Astrocyte (in vitro differentiated cells and primary cell): Measurements from ENCODE around the gene STK24. TPM values are rescaled to one million over a fixed set of nuclear protein-coding genes. Genes with fewer than 3 reads are reported as not detected.
A peak's percentile ranks its signal among the peaks of the same experiment; 100 is the strongest.

Experiments
- DNase-seq: peaks from one replicate; pipeline ENCODE4 v3.0.0-alpha.2; 2010; ENCODE audit warnings: low read depth
- FAIRE-seq: peaks from 2 replicates; lab custom pipeline; 2011; peaks lifted over from hg19 to GRCh38; lab: Jason Lieb, UNC
- H2AFZ ChIP-seq: 2 replicates; pipeline ENCODE4 v1.6.0; 2012; ENCODE audit warnings: low read depth, low read length, inconsistent platforms
- H3K27ac ChIP-seq: 2 replicates; pipeline ENCODE4 v1.5.1; 2011; ENCODE audit warnings: low read depth, low read length, inconsistent platforms
- H3K27me3 ChIP-seq: 2 replicates; pipeline ENCODE4 v1.6.0; 2011; ENCODE audit warnings: low read length, inconsistent platforms; ENCODE audit not compliant: insufficient read depth
- H3K36me3 ChIP-seq: 2 replicates; pipeline ENCODE4 v1.5.1; 2011; ENCODE audit warnings: low read length, inconsistent platforms; ENCODE audit not compliant: insufficient read depth
- H3K4me1 ChIP-seq: 2 replicates; pipeline ENCODE4 v1.5.1; 2011; ENCODE audit warnings: low read length, inconsistent platforms; ENCODE audit not compliant: insufficient read depth
- H3K4me2 ChIP-seq: 2 replicates; pipeline ENCODE4 v1.6.0; 2012; ENCODE audit warnings: low read length, inconsistent platforms
- H3K4me3 ChIP-seq: 2 replicates; pipeline ENCODE4 v1.5.1; 2011; ENCODE audit warnings: low read depth, mild to moderate bottlenecking, low read length, inconsistent platforms; ENCODE audit not compliant: insufficient read depth
- H3K79me2 ChIP-seq: 2 replicates; pipeline ENCODE4 v1.6.0; 2012; ENCODE audit warnings: mild to moderate bottlenecking, low read length, inconsistent platforms; ENCODE audit not compliant: insufficient read depth
- H3K9ac ChIP-seq: 2 replicates; pipeline ENCODE4 v1.6.0; 2012; ENCODE audit warnings: mild to moderate bottlenecking, low read length, inconsistent platforms
- H3K9me3 ChIP-seq: 2 replicates; pipeline ENCODE4 v1.5.1; 2012; ENCODE audit warnings: low read depth, mild to moderate bottlenecking, low read length, inconsistent platforms; ENCODE audit not compliant: insufficient read depth
- H4K20me1 ChIP-seq: 2 replicates; pipeline ENCODE4 v1.6.0; 2012; ENCODE audit warnings: low read length, inconsistent platforms; ENCODE audit not compliant: insufficient read depth
- H3K27ac Mint-ChIP-seq: one replicate; pipeline ENCODE4 v1.8.0; 2021; ENCODE audit warnings: mild to moderate bottlenecking, mixed read lengths; ENCODE audit not compliant: unreplicated experiment
- H3K27me3 Mint-ChIP-seq: one replicate; pipeline ENCODE4 v1.8.0; 2021; ENCODE audit warnings: low read depth, mixed read lengths; ENCODE audit not compliant: unreplicated experiment
- H3K36me3 Mint-ChIP-seq: one replicate; pipeline ENCODE4 v1.8.0; 2021; ENCODE audit warnings: low read depth, mixed read lengths; ENCODE audit not compliant: unreplicated experiment
- H3K4me1 Mint-ChIP-seq: one replicate; pipeline ENCODE4 v1.8.0; 2021; ENCODE audit warnings: low read depth, mixed read lengths; ENCODE audit not compliant: unreplicated experiment
- H3K4me3 Mint-ChIP-seq: one replicate; pipeline ENCODE4 v1.8.0; 2021; ENCODE audit warnings: mild to moderate bottlenecking, moderate library complexity, mixed read lengths; ENCODE audit not compliant: unreplicated experiment
- H3K9me3 Mint-ChIP-seq: one replicate; pipeline ENCODE4 v1.8.0; 2021; ENCODE audit warnings: mild to moderate bottlenecking, mixed read lengths; ENCODE audit not compliant: unreplicated experiment
- EZH2 ChIP-seq: IDR thresholded peaks from 2 replicates; pipeline ENCODE4 v1.6.1; 2012; ENCODE audit warnings: mild to moderate bottlenecking, low read length, inconsistent platforms; ENCODE audit not compliant: insufficient read depth
- total RNA-seq: library from RNA; stranded (reverse); gene quantifications from 2 replicates; pipeline ENCODE4 v1.2.1, GENCODE V29; 2021
- TF ChIP-seq, protein P1 (sequence below): IDR thresholded peaks from 2 replicates; pipeline ENCODE4 v1.5.1; 2011; ENCODE audit warnings: low read depth, mild to moderate bottlenecking, inconsistent platforms, low read length, moderate library complexity; ENCODE audit not compliant: insufficient read depth

STK24 gene
- total RNA-seq, 1 donor from 2014 or later: 96.1 TPM

DNA sequence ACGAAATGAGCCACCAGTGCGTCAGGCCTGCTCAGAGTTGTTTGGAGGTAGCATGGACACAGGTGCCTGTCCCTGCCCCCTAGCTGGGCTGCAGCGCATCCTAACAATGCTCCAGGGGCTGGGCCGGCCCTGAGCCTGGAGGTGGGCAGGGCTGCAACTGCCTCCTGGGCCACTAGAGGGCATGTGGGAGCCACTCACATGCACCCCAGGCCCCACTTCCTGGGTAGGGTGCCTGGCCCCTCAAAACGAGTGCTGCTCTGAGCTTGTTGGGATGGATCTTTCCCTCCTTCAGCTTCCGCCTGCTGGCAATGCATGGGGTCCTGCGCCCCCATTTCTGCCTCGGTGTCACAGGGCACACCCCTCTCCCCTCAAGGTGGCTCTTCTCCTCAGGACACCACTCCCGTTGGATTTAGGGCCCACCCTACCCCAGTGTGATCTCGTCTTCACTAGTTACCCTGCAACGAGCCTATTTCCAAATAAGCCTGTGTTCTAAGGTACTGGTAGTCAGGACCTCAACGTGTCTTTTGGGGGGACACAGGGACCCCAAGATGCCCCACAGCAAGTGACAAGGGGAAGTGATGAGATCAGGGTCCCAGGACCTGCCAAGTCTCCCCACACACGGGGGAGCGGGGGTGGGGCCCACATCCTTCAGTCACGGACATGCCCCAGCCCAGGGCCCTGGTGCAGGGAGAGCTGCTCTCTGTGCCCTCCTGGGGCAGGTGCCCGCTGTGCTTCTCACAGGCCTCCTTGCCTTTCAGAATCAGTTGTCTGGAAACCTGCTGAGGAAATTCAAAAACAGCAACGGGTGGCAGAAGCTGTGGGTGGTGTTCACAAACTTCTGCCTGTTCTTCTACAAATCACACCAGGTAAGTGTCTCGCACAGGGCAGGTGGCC lies 131.3 kb downstream of the STK24 start:
- H3K4me1 Mint-ChIP-seq: peaks cover 27% of the 10 kb centered on the region
- peak overlapping the region; percentile 80 for H3K27ac Mint-ChIP-seq
- FAIRE-seq (no peak), DNase-seq (peak; percentile 10)
- Histone ChIP-seq H3K79me2 (no peaks in the 10 kb centered on the region), H3K36me3 (peaks cover 14% of the 10 kb centered on the region), H3K4me1 (peaks cover 15% of the 10 kb centered on the region), H2AFZ (no peak overlapping the region), H4K20me1 (peaks cover 35% of the 10 kb centered on the region), H3K27ac (no peak overlapping the region), H3K4me3 (no peak overlapping the region), H3K9ac (peak overlapping the region; percentile 24), H3K4me2 (no peak overlapping the region), H3K27me3 (no peaks in the 10 kb centered on the region), H3K9me3 (no peaks in the 10 kb centered on the region)
- H3K9me3 Mint-ChIP-seq: no peaks in the 10 kb centered on the region
- TF ChIP-seq, protein P1, sequence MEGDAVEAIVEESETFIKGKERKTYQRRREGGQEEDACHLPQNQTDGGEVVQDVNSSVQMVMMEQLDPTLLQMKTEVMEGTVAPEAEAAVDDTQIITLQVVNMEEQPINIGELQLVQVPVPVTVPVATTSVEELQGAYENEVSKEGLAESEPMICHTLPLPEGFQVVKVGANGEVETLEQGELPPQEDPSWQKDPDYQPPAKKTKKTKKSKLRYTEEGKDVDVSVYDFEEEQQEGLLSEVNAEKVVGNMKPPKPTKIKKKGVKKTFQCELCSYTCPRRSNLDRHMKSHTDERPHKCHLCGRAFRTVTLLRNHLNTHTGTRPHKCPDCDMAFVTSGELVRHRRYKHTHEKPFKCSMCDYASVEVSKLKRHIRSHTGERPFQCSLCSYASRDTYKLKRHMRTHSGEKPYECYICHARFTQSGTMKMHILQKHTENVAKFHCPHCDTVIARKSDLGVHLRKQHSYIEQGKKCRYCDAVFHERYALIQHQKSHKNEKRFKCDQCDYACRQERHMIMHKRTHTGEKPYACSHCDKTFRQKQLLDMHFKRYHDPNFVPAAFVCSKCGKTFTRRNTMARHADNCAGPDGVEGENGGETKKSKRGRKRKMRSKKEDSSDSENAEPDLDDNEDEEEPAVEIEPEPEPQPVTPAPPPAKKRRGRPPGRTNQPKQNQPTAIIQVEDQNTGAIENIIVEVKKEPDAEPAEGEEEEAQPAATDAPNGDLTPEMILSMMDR: peak; percentile 72
- TF ChIP-seq EZH2: no peak
- peaks cover 32% of the 10 kb centered on the region for H3K36me3 Mint-ChIP-seq
- H3K4me3 Mint-ChIP-seq: peak overlapping the region; percentile 8
- no peaks in the 10 kb centered on the region for H3K27me3 Mint-ChIP-seq

GRCh38 chr13:98444381-98444780 lies 132.5 kb downstream of the STK24 start:
- H3K27ac ChIP-seq: no peak overlapping the region
- DNase-seq (no peak), FAIRE-seq (no peak)
- H3K9ac ChIP-seq: peak overlapping the region; percentile 7
- peaks cover 11% of the 10 kb centered on the region for H3K4me1 ChIP-seq
- Mint-ChIP-seq H3K4me3 (no peak overlapping the region), H3K9me3 (no peaks in the 10 kb centered on the region), H3K36me3 (peaks cover 37% of the 10 kb centered on the region), H3K27ac (peak overlapping the region; percentile 26), H3K27me3 (no peaks in the 10 kb centered on the region), H3K4me1 (peaks cover 19% of the 10 kb centered on the region)
- H3K9me3 ChIP-seq: no peaks in the 10 kb centered on the region
- H2AFZ ChIP-seq: no peak overlapping the region
- no peak overlapping the region for H3K4me2 ChIP-seq
- no peaks in the 10 kb centered on the region for H3K27me3 ChIP-seq
- H3K4me3 ChIP-seq: no peak overlapping the region
- peaks cover 28% of the 10 kb centered on the region for H4K20me1 ChIP-seq
- H3K79me2 ChIP-seq: no peaks in the 10 kb centered on the region
- H3K36me3 ChIP-seq: peaks cover 14% of the 10 kb centered on the region
- TF ChIP-seq EZH2: no peak
- TF ChIP-seq, protein P1: no peak
